GM23338 (cell line): ENCODE data around the gene HERPUD1. TPM values are rescaled to one million over a fixed set of nuclear protein-coding genes. Genes with fewer than 3 reads are reported as not detected.

Experiments
- ATAC-seq: fragments of 200-7000 bp; cut with Tn5 transposase; 3 replicates; pipeline ENCODE4 v1.9.1; 2020
- DNase-seq: peaks from one replicate; pipeline ENCODE4 v3.0.0-alpha.2; 2015; ENCODE audit warnings: low spot score
- H2AFZ ChIP-seq: fragments of 200-600 bp; sonication (generic); 2 replicates; pipeline ENCODE4 v1.8.0; 2016; ENCODE audit warnings: antibody characterized with exemption, mild to moderate bottlenecking, moderate library complexity
- H3F3A ChIP-seq: fragments of 200-600 bp; sonication (generic); replicated peaks from 2 replicates; pipeline ENCODE4 v1.8.0; 2017; ENCODE audit warnings: antibody characterized with exemption, mixed run types, low read depth
- H3K27ac ChIP-seq: fragments of 200-600 bp; sonication (generic); 2 replicates; pipeline ENCODE4 v1.6.1; 2016; ENCODE audit warnings: low read depth
- H3K27me3 ChIP-seq: fragments of 200-600 bp; sonication (generic); 2 replicates; pipeline ENCODE4 v1.8.0; 2016; ENCODE audit warnings: mild to moderate bottlenecking, mixed run types, moderate library complexity; ENCODE audit not compliant: insufficient read depth
- H3K36me3 ChIP-seq: fragments of 200-600 bp; sonication (generic); 2 replicates; pipeline ENCODE4 v1.8.0; 2016; ENCODE audit warnings: mild to moderate bottlenecking; ENCODE audit not compliant: insufficient read depth
- H3K4me1 ChIP-seq: fragments of 200-600 bp; sonication (generic); 2 replicates; pipeline ENCODE4 v1.8.0; 2016; ENCODE audit warnings: mild to moderate bottlenecking, moderate library complexity; ENCODE audit not compliant: insufficient read depth
- H3K4me2 ChIP-seq: fragments of 200-600 bp; sonication (generic); 2 replicates; pipeline ENCODE4 v1.7.1; 2017; ENCODE audit warnings: mixed run types
- H3K4me3 ChIP-seq: fragments of 200-600 bp; sonication (generic); 2 replicates; pipeline ENCODE4 v1.6.1; 2016; ENCODE audit warnings: mixed run types
- H3K79me2 ChIP-seq: fragments of 200-600 bp; sonication (generic); replicated peaks from 2 replicates; pipeline ENCODE4 v1.8.0; 2017; ENCODE audit warnings: mild to moderate bottlenecking; ENCODE audit not compliant: insufficient read depth
- H3K9me2 ChIP-seq: fragments of 200-600 bp; sonication (generic); 2 replicates; pipeline ENCODE4 v1.8.0; 2017; ENCODE audit not compliant: insufficient read depth
- H4K20me1 ChIP-seq: fragments of 200-600 bp; sonication (generic); replicated peaks from 2 replicates; pipeline ENCODE4 v1.8.0; 2017; ENCODE audit warnings: mild to moderate bottlenecking; ENCODE audit not compliant: insufficient read depth
- H3K27ac Mint-ChIP-seq: 2 replicates; pipeline ENCODE4 v1.8.0; 2020; ENCODE audit warnings: inconsistent platforms, mild to moderate bottlenecking, moderate library complexity, mixed read lengths
- H3K27me3 Mint-ChIP-seq: 3 replicates; pipeline ENCODE4 v1.8.0; 2022; ENCODE audit warnings: low read depth, mild to moderate bottlenecking, moderate library complexity, mixed read lengths, inconsistent platforms; ENCODE audit not compliant: insufficient read depth, poor library complexity
- H3K36me3 Mint-ChIP-seq: 3 replicates; pipeline ENCODE4 v1.8.0; 2021; ENCODE audit warnings: low read depth, mild to moderate bottlenecking, inconsistent platforms, moderate library complexity, mixed read lengths
- H3K4me1 Mint-ChIP-seq: 3 replicates; pipeline ENCODE4 v1.8.0; 2020; ENCODE audit warnings: mild to moderate bottlenecking, inconsistent platforms, mixed read lengths
- H3K4me3 Mint-ChIP-seq: 3 replicates; pipeline ENCODE4 v1.8.0; 2021; ENCODE audit warnings: moderate library complexity, mild to moderate bottlenecking, inconsistent platforms, mixed read lengths
- H3K9me3 Mint-ChIP-seq: 3 replicates; pipeline ENCODE4 v1.8.0; 2020; ENCODE audit warnings: moderate library complexity, mild to moderate bottlenecking, inconsistent platforms, mixed read lengths
- CREB1 ChIP-seq: fragments of 250-450 bp; sonication (Bioruptor Pico); IDR thresholded peaks from 2 replicates; pipeline ENCODE4 v1.5.0; 2020; ENCODE audit warnings: low read depth, mild to moderate bottlenecking, moderate library complexity
- CTCF ChIP-seq, 2 experiments: fragments of 200-600 bp in 1 of 2; sonication (generic) in 1 of 2; conservative IDR thresholded peaks; 2 replicates each; pipeline versions ENCODE4 v1.5.1 to v1.6.1; 2016 to 2017; ENCODE audit warnings: antibody characterized with exemption in 2 of 2, low read depth in 2 of 2, mild to moderate bottlenecking in 2 of 2, moderate library complexity in 1 of 2
- ETS1 ChIP-seq: IDR thresholded peaks from 2 replicates; pipeline ENCODE4 v1.6.1; 2016; ENCODE audit warnings: antibody characterized with exemption
- EZH2 ChIP-seq: fragments of 200-600 bp; sonication (generic); IDR thresholded peaks from one replicate; pipeline ENCODE4 v1.8.0; 2017; ENCODE audit warnings: antibody characterized with exemption, mild to moderate bottlenecking, low read depth; ENCODE audit not compliant: unreplicated experiment
- EZH2phosphoT487 ChIP-seq: fragments of 200-600 bp; sonication (generic); IDR thresholded peaks from one replicate; pipeline ENCODE4 v1.8.1; 2018; ENCODE audit warnings: antibody characterized with exemption; ENCODE audit not compliant: unreplicated experiment
- POLR2AphosphoS5 ChIP-seq: IDR thresholded peaks from 2 replicates; pipeline ENCODE4 v1.6.1; 2016; ENCODE audit warnings: antibody characterized with exemption, low read depth
- REST ChIP-seq: IDR thresholded peaks from one replicate; pipeline ENCODE4 v1.6.1; 2018; ENCODE audit warnings: antibody characterized with exemption; ENCODE audit not compliant: unreplicated experiment
- STAT1 ChIP-seq: IDR thresholded peaks from one replicate; pipeline ENCODE4 v1.6.1; 2016; ENCODE audit warnings: antibody characterized with exemption; ENCODE audit not compliant: unreplicated experiment
- ZNF114 ChIP-seq: fragments of 250-450 bp; sonication (Bioruptor Pico); IDR thresholded peaks from 2 replicates; pipeline ENCODE4 v1.5.0; 2020; ENCODE audit warnings: mild to moderate bottlenecking, moderate library complexity
- ZNF331 ChIP-seq: fragments of 250-450 bp; sonication (Bioruptor Pico); IDR thresholded peaks from 2 replicates; pipeline ENCODE4 v1.5.0; 2020; ENCODE audit warnings: low read depth, mild to moderate bottlenecking, moderate library complexity
- polyA plus RNA-seq: library from polyadenylated mRNA; unstranded; fragments of >200 nt; fragmentation: Nextera tagmentation; extraction: Ambion mirVana; gene quantifications from 2 replicates; pipeline ENCODE4 v1.2.1, GENCODE V29; 2016
- total RNA-seq: library from RNA; depleted of rRNA; stranded (reverse); fragments of >200 nt; shearing (Covaris generic); gene quantifications from 2 replicates; pipeline ENCODE4 v1.2.3, GENCODE V29; 2014

The HERPUD1 gene
- total and polyA plus RNA-seq, 2 experiments from 2014 or later = 41.1 to 44.1 TPM

GRCh38 chr16:56914896-56915295 is 17.0 kb upstream of the HERPUD1 start (continued):
- TF ChIP-seq CTCF (conservative IDR thresholded peaks at IDR 0.05; ENCODE audit: low read depth in 2 of 2) = no peak
- TF ChIP-seq ZNF331 (CRISPR knock-in tag) = no peak
- TF ChIP-seq EZH2 = no peak
- no peak for TF ChIP-seq REST
- TF ChIP-seq EZH2phosphoT487 = no peak
- no peak for TF ChIP-seq CREB1
- TF ChIP-seq ETS1 = no peak

GRCh38 chr16:56915336-56916119 is 16.4 kb upstream of the HERPUD1 start:
- no peak overlapping the region for H2AFZ ChIP-seq
- Mint-ChIP-seq H3K4me1 (peaks cover 23% of the 10 kb centered on the region), H3K27me3 (peaks cover 11% of the 10 kb centered on the region)

More at GRCh38 chr16:56915336-56916119, 16.4 kb upstream of the HERPUD1 start:
- ATAC-seq (no peak), DNase-seq (no peak)
- H3K4me3 Mint-ChIP-seq = no peak overlapping the region
- H3K27me3 ChIP-seq = no peaks in the 10 kb centered on the region
- no peaks in the 10 kb centered on the region for H3K79me2 ChIP-seq
- TF ChIP-seq CTCF (conservative IDR thresholded peaks at IDR 0.05; ENCODE audit: low read depth in 2 of 2) = no peak
- TF ChIP-seq ZNF114 (CRISPR knock-in tag) = no peak
- TF ChIP-seq EZH2phosphoT487 = no peak
- TF ChIP-seq ZNF331 (CRISPR knock-in tag) = no peak
- no peak for TF ChIP-seq STAT1
- TF ChIP-seq POLR2AphosphoS5 = no peak
- no peaks in the 10 kb centered on the region for H4K20me1 ChIP-seq
- H3K27ac Mint-ChIP-seq = no peak overlapping the region
- H3K9me2 ChIP-seq = no peaks in the 10 kb centered on the region
- H3K9me3 Mint-ChIP-seq = no peaks in the 10 kb centered on the region
- no peak overlapping the region for H3K27ac ChIP-seq
- H3K36me3 Mint-ChIP-seq = no peaks in the 10 kb centered on the region
- H3F3A ChIP-seq = no peaks in the 10 kb centered on the region
- H3K4me1 ChIP-seq = peaks cover 12% of the 10 kb centered on the region
- H3K4me3 ChIP-seq = no peak overlapping the region
- no peaks in the 10 kb centered on the region for H3K36me3 ChIP-seq
- no peak overlapping the region for H3K4me2 ChIP-seq
